H1 (cell line): Measurements from ENCODE around the gene KLHL35. TPM values are rescaled to one million over a fixed set of nuclear protein-coding genes. Genes with fewer than 3 reads are reported as not detected.

Experiments
- CTCF ChIA-PET: fragments of 300-600 bp; sonication (Branson Sonifier 250); formaldehyde crosslinking; loops from one replicate; lab custom pipeline; 2021; ENCODE audit not compliant: partially characterized antibody; lab: Charles Lee
- POLR2A ChIA-PET: fragments of 300-600 bp; sonication (Branson Sonifier 250); formaldehyde crosslinking; loops from one replicate; lab custom pipeline; 2021; ENCODE audit warnings: inconsistent platforms; ENCODE audit not compliant: partially characterized antibody; lab: Charles Lee
- DNase-seq, 2 experiments: peaks; one replicate each; pipeline versions ENCODE4 v3.0.0 to v3.0.0-alpha.2; 2010 to 2022; ENCODE audit warnings: low spot score in 2 of 2, low read depth in 1 of 2, mixed read lengths in 1 of 2
- FAIRE-seq: peaks from 2 replicates; lab custom pipeline; 2011; peaks lifted over from hg19 to GRCh38; lab: Jason Lieb, UNC
- H2AFZ ChIP-seq: 2 replicates; pipeline ENCODE4 v1.8.1; 2012; ENCODE audit warnings: low read length, inconsistent platforms
- H2AK5ac ChIP-seq: 2 replicates; pipeline ENCODE4 v1.6.1; 2013; ENCODE audit warnings: low read depth, low read length
- H2BK120ac ChIP-seq: replicated peaks from 2 replicates; pipeline ENCODE3; 2013; ENCODE audit warnings: low read depth, low read length, inconsistent platforms
- H2BK12ac ChIP-seq: 2 replicates; pipeline ENCODE4 v1.6.1; 2013; ENCODE audit warnings: low read depth, low read length
- H2BK15ac ChIP-seq: 2 replicates; pipeline ENCODE4 v1.6.1; 2013; ENCODE audit warnings: low read length
- H2BK20ac ChIP-seq: 2 replicates; pipeline ENCODE4 v1.6.1; 2013; ENCODE audit warnings: low read length
- H2BK5ac ChIP-seq: 2 replicates; pipeline ENCODE4 v1.6.1; 2013; ENCODE audit warnings: low read depth, low read length
- H3K14ac ChIP-seq: 2 replicates; pipeline ENCODE4 v1.6.1; 2013; ENCODE audit warnings: inconsistent platforms; ENCODE audit not compliant: insufficient read length
- H3K18ac ChIP-seq: 2 replicates; pipeline ENCODE4 v1.6.1; 2013; ENCODE audit warnings: low read length; ENCODE audit errors: extremely low read depth
- H3K23ac ChIP-seq: 2 replicates; pipeline ENCODE4 v1.6.1; 2013; ENCODE audit warnings: inconsistent platforms; ENCODE audit not compliant: insufficient read length
- H3K23me2 ChIP-seq: 2 replicates; pipeline ENCODE4 v1.6.1; 2013; ENCODE audit warnings: low read depth, low read length
- H3K27ac ChIP-seq: 2 replicates; pipeline ENCODE4 v1.6.1; 2011; ENCODE audit warnings: low read depth, low read length, inconsistent platforms
- H3K27me3 ChIP-seq, 4 experiments: replicated peaks in 1 of 4; 1 replicate in 1 of 4; 2 replicates in 3 of 4; pipeline versions ENCODE4 v1.6.1 to v1.8.1; 2011 to 2013; ENCODE audit warnings: low read length in 3 of 4, mild to moderate bottlenecking in 3 of 4, inconsistent platforms in 2 of 4, mixed read lengths in 2 of 4, moderate library complexity in 1 of 4; ENCODE audit not compliant: control insufficient read depth in 3 of 4, insufficient read depth in 3 of 4; ENCODE audit errors: extremely low read depth in 1 of 4
- H3K36me3 ChIP-seq, 4 experiments: 2 replicates each; pipeline versions ENCODE4 v1.6.1 to v1.8.1; 2011 to 2013; ENCODE audit warnings: mild to moderate bottlenecking in 4 of 4, low read length in 3 of 4, moderate library complexity in 2 of 4, control low read depth in 1 of 4, inconsistent platforms in 1 of 4; ENCODE audit not compliant: insufficient read depth in 4 of 4, control insufficient read depth in 2 of 4
- H3K4ac ChIP-seq: replicated peaks from 2 replicates; pipeline ENCODE3; 2013; ENCODE audit warnings: low read length, low read depth, mixed read lengths, inconsistent platforms; ENCODE audit not compliant: insufficient read length
- H3K4me1 ChIP-seq, 4 experiments: replicated peaks in 1 of 4; 1 replicate in 1 of 4; 2 replicates in 3 of 4; pipeline versions ENCODE4 v1.6.1 to v1.8.1; 2011 to 2013; ENCODE audit warnings: low read length in 3 of 4, inconsistent platforms in 2 of 4, mixed read lengths in 1 of 4; ENCODE audit not compliant: insufficient read depth in 4 of 4, control insufficient read depth in 3 of 4
- H3K4me2 ChIP-seq, 2 experiments: 2 replicates each; pipeline versions ENCODE4 v1.6.1 to v1.8.1; 2011 to 2013; ENCODE audit warnings: low read depth in 2 of 2, low read length in 2 of 2, control low read depth in 1 of 2, inconsistent platforms in 1 of 2, mild to moderate bottlenecking in 1 of 2; ENCODE audit not compliant: insufficient read depth in 1 of 2
- H3K4me3 ChIP-seq, 4 experiments: fragments of 200-600, 300-600 bp in 1 of 4; sonication (generic), shearing (Covaris generic), sonication (Bioruptor Twin) in 1 of 4; 2 replicates each; pipeline versions ENCODE4 v1.5.1 to v1.8.1; 2011 to 2016; ENCODE audit warnings: low read length in 4 of 4, low read depth in 3 of 4, control low read depth in 2 of 4, inconsistent platforms in 2 of 4, mild to moderate bottlenecking in 2 of 4, mixed read lengths in 1 of 4, moderate library complexity in 1 of 4; ENCODE audit not compliant: insufficient read depth in 2 of 4; ENCODE audit errors: extremely low read depth in 1 of 4
- H3K56ac ChIP-seq: replicated peaks from 2 replicates; pipeline ENCODE3; 2013; ENCODE audit warnings: low read depth, mild to moderate bottlenecking, mixed read lengths, low read length, inconsistent platforms; ENCODE audit not compliant: insufficient read length
- H3K79me1 ChIP-seq: 2 replicates; pipeline ENCODE4 v1.6.1; 2013; ENCODE audit warnings: low read depth, low read length, control low read depth
- H3K79me2 ChIP-seq, 2 experiments: 2 replicates each; pipeline versions ENCODE4 v1.6.1 to v1.8.1; 2012 to 2013; ENCODE audit warnings: low read length in 2 of 2, mild to moderate bottlenecking in 2 of 2, inconsistent platforms in 1 of 2; ENCODE audit not compliant: insufficient read depth in 2 of 2, control insufficient read depth in 1 of 2
- H3K9ac ChIP-seq, 4 experiments: replicated peaks in 1 of 4; 1 replicate in 1 of 4; 2 replicates in 3 of 4; pipeline versions ENCODE4 v1.6.1 to v1.8.1; 2011 to 2013; ENCODE audit warnings: low read depth in 3 of 4, low read length in 3 of 4, control low read depth in 2 of 4, mild to moderate bottlenecking in 2 of 4, moderate library complexity in 2 of 4, inconsistent platforms in 1 of 4; ENCODE audit errors: extremely low read depth in 1 of 4
- H3K9me3 ChIP-seq, 2 experiments: 2 replicates each; pipeline versions ENCODE4 v1.6.1 to v1.8.1; 2012 to 2013; ENCODE audit warnings: mild to moderate bottlenecking in 2 of 2, moderate library complexity in 2 of 2, control low read depth in 1 of 2, inconsistent platforms in 1 of 2, low read depth in 1 of 2, low read length in 1 of 2, mixed read lengths in 1 of 2; ENCODE audit not compliant: insufficient read depth in 2 of 2
- H4K20me1 ChIP-seq, 2 experiments: replicated peaks in 1 of 2; 2 replicates each; pipeline versions ENCODE3 to v1.8.1; 2011 to 2013; ENCODE audit warnings: inconsistent platforms in 2 of 2, low read length in 2 of 2, mild to moderate bottlenecking in 1 of 2; ENCODE audit not compliant: insufficient read depth in 2 of 2, control insufficient read depth in 1 of 2
- H4K5ac ChIP-seq: 2 replicates; pipeline ENCODE4 v1.6.1; 2013; ENCODE audit warnings: low read length, low read depth, mixed read lengths, inconsistent platforms; ENCODE audit not compliant: insufficient read length
- H4K8ac ChIP-seq: 2 replicates; pipeline ENCODE4 v1.8.0; 2013; ENCODE audit warnings: mild to moderate bottlenecking, moderate library complexity, low read length, inconsistent platforms; ENCODE audit not compliant: insufficient read depth; ENCODE audit errors: extremely low read depth
- H4K91ac ChIP-seq: replicated peaks from 2 replicates; pipeline ENCODE3; 2013; ENCODE audit warnings: low read length, mixed read lengths, inconsistent platforms; ENCODE audit not compliant: insufficient read length
- E2F6 ChIP-seq: IDR thresholded peaks from 2 replicates; pipeline ENCODE4 v1.6.1; 2012; ENCODE audit warnings: inconsistent platforms
- TBP ChIP-seq: IDR thresholded peaks from 2 replicates; pipeline ENCODE4 v1.6.1; 2011; ENCODE audit warnings: low read depth, low read length, improper control_type of control experiment
- WGBS, 2 experiments: shearing (Covaris generic) in 1 of 2; methylation state at CpG; one replicate each; pipeline versions ENCODE4 v1.1.6 to v1.1.7; 2013 to 2015; ENCODE audit warnings: low lambda C conversion rate in 2 of 2, mixed read lengths in 2 of 2, inconsistent platforms in 1 of 2, low coverage in 1 of 2, missing lambda C conversion rate in 1 of 2; ENCODE audit not compliant: insufficient replicate concordance in 2 of 2, insufficient coverage in 1 of 2, insufficient read length in 1 of 2; ENCODE audit errors: extremely low coverage in 1 of 2, missing lambda C conversion rate in 1 of 2; 5-methylcytosine and 5-hydroxymethylcytosine counted together
- polyA plus RNA-seq, 7 experiments: library from polyadenylated mRNA; depleted of rRNA in 3 of 7; stranded (reverse) in 5 of 7; unstranded in 2 of 7; fragments of >200 nt in 5 of 7; fragments of 200-250 nt in 2 of 7; gene quantifications; 1 replicate in 5 of 7; 2 replicates in 1 of 7; 4 replicates in 1 of 7; pipeline versions ENCODE4 v1.2.1 to v1.2.3, GENCODE V29; 2011 to 2013; ENCODE audit warnings: missing spikeins in 2 of 7, mixed read lengths in 2 of 7
- total RNA-seq: library from RNA; stranded (reverse); fragmentation: NEBNext Ultra II Directional; extraction: Animal tissue kit (Norgen Biotek cat#: 25700); gene quantifications from 2 replicates; pipeline ENCODE4 v1.2.1, GENCODE V29; 2021

KLHL35 gene
- total and polyA plus RNA-seq, 2 of the 8 experiments (the other 6 are each of a cell fraction or from before 2014, with no cell fraction given) = 0.35 to 0.41 TPM

GRCh38 chr11:75439026-75439425, 6.0 kb upstream of the KLHL35 start:
- CTCF ChIA-PET = interaction anchor here (0.8 to 9.3 kb wide), 11 partner anchors 13 to 159 kb away, joined by 3 to 318 read pairs (median 5); partner anchors contain the start of gene GDPD5

More at GRCh38 chr11:75439026-75439425, 6.0 kb upstream of the KLHL35 start:
- Histone ChIP-seq H3K56ac (no peak overlapping the region), H2BK5ac (no peak overlapping the region), H3K4me3 (no peak overlapping the region), H2BK15ac (no peak overlapping the region), H4K20me1 (peaks cover 2% of the 10 kb centered on the region in 2 experiments), H3K27me3 (0 out of 7 replicates have a peak, but pooled peaks cover 0 to 2% (median under 1%) of the 10 kb centered on the region in 4 experiments), H2BK20ac (no peak overlapping the region), H3K4me2 (0 out of 4 replicates have a peak overlapping the region, but pooled peaks of 1 of the 2 experiments have one; percentile 6), H3K23me2 (no peaks in the 10 kb centered on the region), H3K23ac (no peak overlapping the region), H2BK12ac (no peak overlapping the region), H4K5ac (no peak overlapping the region), H2AK5ac (no peak overlapping the region), H3K9me3 (no peaks in the 10 kb centered on the region), H3K4me1 (peaks cover 0 to 16% (median 6%) of the 10 kb centered on the region in 4 experiments; a peak in 4 of 7 replicates), H2AFZ (no peak overlapping the region), H3K79me2 (no peaks in the 10 kb centered on the region), H2BK120ac (no peak overlapping the region), H3K27ac (no peak overlapping the region), H3K9ac (no peak overlapping the region), H3K18ac (no peak overlapping the region), H3K14ac (no peak overlapping the region), H4K8ac (no peak overlapping the region; the same call in 1 of the 2 replicates), H3K36me3 (no peaks in the 10 kb centered on the region), H3K4ac (no peak overlapping the region), H4K91ac (no peak overlapping the region), H3K79me1 (no peaks in the 10 kb centered on the region)
- TF ChIP-seq TBP (no peak), E2F6 (no peak)
- 83% methylated on average over 14 of the region's 14 CpGs; no CpG with 5 or more reads in 1 of the 2 experiments for WGBS, 2 experiments
- POLR2A ChIA-PET = interaction anchor here (1.0 to 4.5 kb wide), 3 partner anchors 9 to 39 kb away, joined by 4 to 20 read pairs (median 13); no protein-coding TSS in a partner anchor
- FAIRE-seq (no peak), DNase-seq (no peak)
